Measurements from ENCODE around the gene SASH1.

DNA sequence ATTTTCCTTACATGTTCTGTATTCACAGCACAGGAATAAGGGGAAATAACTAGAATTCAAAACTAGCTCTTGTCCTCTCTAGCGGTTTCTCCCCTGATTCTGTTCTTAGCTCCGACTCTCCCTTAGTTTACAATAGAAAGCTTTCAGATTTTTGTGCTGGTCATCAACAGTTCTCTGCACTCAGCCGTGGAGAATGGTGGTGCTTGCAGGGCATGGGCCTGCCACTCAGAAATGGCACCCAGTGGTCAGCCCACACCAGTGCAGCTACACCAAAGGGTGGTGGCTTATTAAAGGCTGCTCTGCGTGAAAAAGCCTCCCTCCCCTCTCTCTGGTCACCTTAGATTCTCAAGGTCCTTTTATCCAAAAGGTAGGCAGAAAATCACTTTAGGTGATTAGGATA is 123.5 kb downstream of the SASH1 start:
- TF ChIP-seq EZH2 (IDR thresholded peaks at IDR 0.05; ENCODE audit: borderline replicate concordance, low read length): no peak
- TF ChIP-seq, protein P1, sequence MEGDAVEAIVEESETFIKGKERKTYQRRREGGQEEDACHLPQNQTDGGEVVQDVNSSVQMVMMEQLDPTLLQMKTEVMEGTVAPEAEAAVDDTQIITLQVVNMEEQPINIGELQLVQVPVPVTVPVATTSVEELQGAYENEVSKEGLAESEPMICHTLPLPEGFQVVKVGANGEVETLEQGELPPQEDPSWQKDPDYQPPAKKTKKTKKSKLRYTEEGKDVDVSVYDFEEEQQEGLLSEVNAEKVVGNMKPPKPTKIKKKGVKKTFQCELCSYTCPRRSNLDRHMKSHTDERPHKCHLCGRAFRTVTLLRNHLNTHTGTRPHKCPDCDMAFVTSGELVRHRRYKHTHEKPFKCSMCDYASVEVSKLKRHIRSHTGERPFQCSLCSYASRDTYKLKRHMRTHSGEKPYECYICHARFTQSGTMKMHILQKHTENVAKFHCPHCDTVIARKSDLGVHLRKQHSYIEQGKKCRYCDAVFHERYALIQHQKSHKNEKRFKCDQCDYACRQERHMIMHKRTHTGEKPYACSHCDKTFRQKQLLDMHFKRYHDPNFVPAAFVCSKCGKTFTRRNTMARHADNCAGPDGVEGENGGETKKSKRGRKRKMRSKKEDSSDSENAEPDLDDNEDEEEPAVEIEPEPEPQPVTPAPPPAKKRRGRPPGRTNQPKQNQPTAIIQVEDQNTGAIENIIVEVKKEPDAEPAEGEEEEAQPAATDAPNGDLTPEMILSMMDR (conservative IDR thresholded peaks at IDR 0.05 in 1 of 2, IDR thresholded peaks at IDR 0.05 in 1 of 2; ENCODE audit: extremely low read depth in 1 of 2, insufficient read depth in 1 of 2, low read depth in 1 of 2, low read length in 2 of 2): no peak

Measured in mammary epithelial cell (primary cell).